Activated naive CD4-positive, alpha-beta T cell treated with anti-CD3 and anti-CD28 coated beads, Interleukin-2, amount 50 U/mL, for 72 hours (primary cell): ENCODE data around the gene INO80B. TPM values are rescaled to one million over a fixed set of nuclear protein-coding genes. Genes with fewer than 3 reads are reported as not detected.
"Not testable (repeated sequence)": the region's sequence is repeated elsewhere in the genome, so short reads cannot be mapped to it uniquely, and the experiment has no call there.

Experiments used
- ATAC-seq, 2 donors: fragments of 150-1000 bp; cut with Tn5 transposase; 2 replicates each; pipeline ENCODE4 v1.10.0; 2021; ENCODE audit warnings: mild to moderate bottlenecking in 2 of 2, moderate library complexity in 2 of 2
- DNase-seq, 2 donors: peaks; one replicate each; pipeline ENCODE4 v3.0.0; 2021 to 2022; ENCODE audit warnings: low spot score in 2 of 2
- H3K27ac Mint-ChIP-seq, 2 donors: one replicate each; pipeline ENCODE4 v1.8.0; 2022; ENCODE audit warnings: mild to moderate bottlenecking in 2 of 2, mixed read lengths in 2 of 2
- H3K36me3 Mint-ChIP-seq, 2 donors: one replicate each; pipeline ENCODE4 v1.8.0; 2022; ENCODE audit warnings: mixed read lengths in 2 of 2
- H3K9me3 Mint-ChIP-seq, 2 donors: one replicate each; pipeline ENCODE4 v1.8.0; 2022; ENCODE audit warnings: mixed read lengths in 2 of 2
- total RNA-seq, 2 donors: library from RNA; stranded (reverse); gene quantifications; one replicate each; pipeline ENCODE4 v1.2.3, GENCODE V29; 2022

Gene INO80B
- total RNA-seq, 2 donors from 2014 or later = 26.2 to 50.3 TPM

DNA sequence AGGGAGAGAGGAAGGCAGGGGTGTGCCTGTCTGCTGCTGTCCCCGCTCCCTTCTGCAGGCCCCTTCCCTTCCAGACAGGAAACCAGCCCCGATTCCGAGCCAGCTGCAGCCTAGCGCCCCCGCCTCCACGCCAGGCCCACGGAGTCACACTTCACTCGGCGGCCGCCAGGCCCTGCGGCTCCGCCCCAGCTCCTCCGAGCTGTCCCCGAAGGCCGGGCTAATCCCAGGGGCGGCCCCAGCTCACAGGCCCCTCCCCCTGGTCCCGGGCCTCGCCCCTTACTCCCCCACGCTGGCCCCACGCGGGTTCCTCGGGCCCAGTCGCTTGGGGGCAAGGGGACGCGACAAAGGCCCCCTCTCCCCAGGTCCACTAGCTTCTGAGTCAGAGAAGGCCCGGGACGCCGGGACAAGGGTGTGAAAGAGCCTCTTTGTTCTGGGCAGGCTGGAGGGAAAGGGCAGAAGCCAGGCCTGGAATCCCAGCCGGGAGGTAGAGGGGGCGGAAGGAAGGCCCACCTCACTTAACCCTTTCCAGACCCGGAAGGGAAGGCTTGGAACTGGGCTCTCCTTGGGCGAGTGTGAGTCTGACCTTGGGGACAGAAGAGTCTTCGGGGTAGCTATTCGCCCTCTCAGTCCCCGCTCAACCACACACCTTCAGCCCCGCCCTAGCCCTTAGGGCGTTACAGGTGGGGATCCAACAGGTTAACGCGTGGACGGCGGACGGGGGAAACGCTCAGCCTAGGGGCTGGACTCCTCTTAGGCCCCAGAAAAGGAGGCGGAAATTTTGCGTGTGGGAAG, 14.3 kb upstream of the INO80B start:
- peaks cover 0 to 5% of the 10 kb centered on the region in 2 donors for H3K36me3 Mint-ChIP-seq
- H3K9me3 Mint-ChIP-seq = no peaks in the 10 kb centered on the region
- H3K27ac Mint-ChIP-seq = peak overlapping the region in 1 of 2 donors; percentile 14
- ATAC-seq (peak; percentile 58 to 90), DNase-seq (peak in 1 of 2 donors; percentile 59)

DNA sequence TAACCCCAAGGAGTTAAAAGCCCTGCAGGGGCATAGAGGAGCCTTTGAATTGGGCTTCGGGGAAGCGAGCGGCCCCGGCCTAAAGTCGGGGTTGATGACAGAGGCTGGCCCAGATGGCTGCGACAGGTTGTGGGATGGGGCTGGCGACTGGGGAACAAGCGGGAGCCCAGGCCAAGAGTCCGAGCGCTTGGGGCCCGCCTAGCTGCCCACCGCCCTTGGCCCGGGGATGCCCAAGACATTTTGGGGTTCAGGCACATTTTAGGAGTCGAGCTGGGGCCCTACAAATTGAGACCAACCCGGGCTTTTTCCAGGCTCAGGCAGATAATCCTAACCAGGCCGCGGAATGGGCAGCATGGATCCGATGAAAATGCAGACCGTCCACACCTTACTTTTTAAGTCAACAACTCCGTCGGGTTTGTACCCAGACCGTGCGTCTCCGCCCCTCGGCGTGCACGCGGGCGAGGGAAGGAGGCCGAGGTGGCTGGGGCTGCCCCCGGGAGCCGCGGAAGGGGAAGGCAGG, 13.7 kb upstream of the INO80B start:
- no peak overlapping the region for H3K27ac Mint-ChIP-seq
- ATAC-seq (no peak), DNase-seq (no peak)
- H3K9me3 Mint-ChIP-seq = no peaks in the 10 kb centered on the region
- peaks cover 0 to 5% of the 10 kb centered on the region in 2 donors for H3K36me3 Mint-ChIP-seq

DNA sequence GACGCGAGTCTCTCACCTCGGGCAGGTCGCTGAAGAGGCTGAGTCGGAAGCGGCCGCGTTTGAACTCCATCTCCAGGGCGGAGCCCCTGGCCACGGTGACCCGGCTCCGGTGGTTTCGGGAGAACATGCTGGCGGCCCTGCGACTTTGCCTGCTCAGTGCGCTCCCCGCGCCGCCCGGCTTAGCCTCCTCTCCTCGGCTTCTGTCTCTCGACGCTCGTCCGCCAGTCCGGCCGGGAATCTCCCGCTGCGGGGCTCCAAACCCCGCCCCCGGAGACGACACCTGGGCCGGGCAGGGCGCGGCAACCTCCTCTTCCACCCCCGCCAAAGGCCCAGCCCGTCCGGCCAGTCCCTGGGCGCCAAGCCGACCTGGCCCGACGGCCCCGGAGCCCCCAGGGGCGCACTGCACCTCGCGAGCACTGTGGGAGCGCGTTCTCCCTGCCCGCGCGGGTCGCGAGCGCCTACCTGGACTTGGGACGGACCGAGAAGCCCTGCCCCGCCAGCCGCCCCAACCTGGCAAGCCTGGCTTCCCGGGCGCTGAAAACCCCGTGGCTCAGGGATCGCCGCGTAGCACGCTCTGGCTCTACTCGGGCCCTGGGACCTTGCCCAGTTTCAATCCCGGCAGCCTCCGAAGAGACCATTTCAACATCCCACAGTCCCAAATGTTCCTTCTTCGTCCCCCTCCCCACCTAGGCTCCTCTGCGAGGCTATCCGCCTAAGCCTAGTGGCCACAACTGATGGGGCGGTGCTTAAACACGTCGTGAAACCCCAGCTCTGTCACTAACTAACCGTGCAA, 13.0 kb upstream of the INO80B start, which contains the start of gene RTKN:
RTKN (minus strand) TSS at position 248 of the 793 bp plus-strand sequence; CDS start at position 127, 121 bp downstream.
- Mint-ChIP-seq H3K36me3 (peaks cover 0 to 5% of the 10 kb centered on the region in 2 donors), H3K27ac (peak within 1 kb of the TSS in 1 of 2 donors; percentile 14), H3K9me3 (no peaks in the 10 kb centered on the region)
- ATAC-seq (peak; percentile 47 to 86), DNase-seq (no peak)

DNA sequence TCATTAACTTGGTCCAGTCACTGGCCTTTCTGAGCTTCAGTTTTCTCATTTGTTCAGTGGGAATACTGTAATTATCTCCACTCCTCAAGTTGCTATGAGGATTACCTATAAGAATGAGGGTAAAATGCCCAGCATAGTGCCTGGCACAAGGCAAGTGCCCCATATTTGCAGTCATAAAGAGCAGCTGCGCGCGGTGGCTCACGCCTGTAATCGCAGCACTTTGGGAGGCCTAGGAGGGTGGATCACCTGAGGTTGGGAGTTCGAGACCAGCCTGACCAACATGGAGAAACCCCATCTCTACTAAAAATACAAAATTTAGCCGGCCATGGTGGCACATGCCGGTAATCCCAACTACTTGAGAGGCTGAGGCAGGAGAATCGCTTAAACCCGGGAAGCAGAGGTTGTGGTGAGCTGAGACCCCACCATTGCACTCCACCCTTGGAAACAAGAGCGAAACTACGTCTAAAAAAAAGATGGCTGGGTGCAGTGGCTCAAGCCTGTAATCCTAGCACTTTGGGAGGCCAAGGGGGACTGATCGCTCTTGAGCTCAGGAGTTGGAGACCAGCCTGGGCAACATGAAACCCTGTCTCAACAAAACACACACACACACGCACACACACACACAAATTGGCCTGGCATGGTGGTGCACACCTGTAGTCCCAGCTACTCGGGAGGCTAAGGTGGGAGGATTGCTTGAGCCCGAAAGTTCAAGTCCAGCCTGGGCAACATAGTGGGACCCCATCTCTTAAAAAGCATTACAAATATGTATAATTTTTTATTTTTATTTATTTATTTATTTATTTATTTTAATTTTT, 12.2 kb upstream of the INO80B start:
- not testable (repeated sequence) for DNase-seq, H3K36me3 Mint-ChIP-seq, ATAC-seq, H3K27ac Mint-ChIP-seq, H3K9me3 Mint-ChIP-seq

DNA sequence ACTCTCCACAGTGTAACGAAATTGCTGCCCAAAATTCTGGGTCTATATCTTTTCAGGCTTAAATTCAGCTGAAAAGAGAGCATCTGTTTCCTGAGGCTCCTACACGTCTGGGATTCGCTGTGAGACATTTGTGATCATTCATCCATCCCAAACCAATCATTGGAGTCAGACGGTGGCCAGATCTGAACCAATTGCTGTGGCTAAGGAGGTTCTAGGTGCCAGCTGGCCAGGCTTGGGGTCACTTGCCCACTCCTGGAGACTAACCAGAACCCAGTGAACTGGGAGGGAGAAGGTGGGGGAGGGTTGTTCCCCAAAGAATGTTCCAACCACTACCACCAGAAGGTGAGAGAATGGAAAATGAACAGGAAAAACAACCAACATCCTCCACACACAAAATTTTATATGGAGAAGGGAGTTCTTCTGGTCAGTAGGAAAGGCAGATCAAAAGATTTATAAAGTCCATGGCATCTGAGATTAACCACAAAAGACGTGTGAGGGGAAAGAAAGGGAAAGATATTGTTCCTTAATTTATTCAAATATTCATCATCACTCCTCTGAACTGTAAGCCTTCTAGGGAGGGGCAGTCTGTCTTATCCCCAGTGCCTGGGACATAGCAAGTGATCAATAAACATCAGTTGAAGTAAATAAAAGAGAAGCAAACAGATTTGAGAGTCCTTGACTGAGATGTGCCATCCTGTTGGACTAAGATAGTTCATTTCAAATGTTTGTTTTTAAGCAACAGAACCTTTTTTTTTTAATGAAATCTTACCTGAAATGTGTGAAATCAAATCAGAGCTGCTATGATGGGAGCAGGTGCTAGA, 10.2 kb upstream of the INO80B start:
- no peaks in the 10 kb centered on the region for H3K9me3 Mint-ChIP-seq
- no peak overlapping the region for H3K27ac Mint-ChIP-seq
- H3K36me3 Mint-ChIP-seq = peaks cover 0 to 5% of the 10 kb centered on the region in 2 donors
- DNase-seq (no peak), ATAC-seq (no peak)

DNA sequence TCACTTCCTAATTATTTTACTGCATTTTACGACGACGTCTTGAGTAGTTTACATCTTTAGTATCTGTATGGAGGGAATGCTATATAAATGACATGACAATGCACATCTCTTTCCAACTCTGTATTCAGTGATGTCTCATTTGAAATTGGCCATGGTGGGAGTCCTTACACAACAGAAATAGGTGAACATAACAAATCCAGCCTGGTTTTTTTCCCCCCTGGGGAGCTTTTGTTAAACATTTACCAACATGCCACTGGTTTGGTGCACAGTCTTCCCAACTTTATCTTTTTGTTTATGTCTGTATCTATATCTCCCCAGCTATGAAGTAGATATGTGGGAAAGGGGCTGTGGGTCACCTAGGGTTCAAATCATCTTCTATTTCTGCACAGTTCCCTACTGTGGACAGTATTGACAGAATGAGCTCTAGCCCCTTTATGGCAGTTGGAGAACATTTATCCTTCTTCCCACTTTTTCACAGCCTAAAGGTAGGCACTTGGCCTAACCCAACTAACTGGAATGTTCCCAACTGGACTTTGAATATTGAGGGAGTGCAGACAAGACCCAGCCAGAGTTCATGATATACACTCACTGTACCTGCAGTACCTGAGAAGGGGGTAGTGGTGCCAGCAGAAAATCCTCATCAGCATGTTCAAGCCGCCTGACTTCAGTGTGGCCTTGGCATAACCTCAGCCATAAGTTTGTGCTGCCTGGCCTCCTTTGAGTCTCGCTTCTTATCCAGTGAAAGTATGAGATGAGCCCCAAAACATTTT, 7.5 kb upstream of the INO80B start:
- Mint-ChIP-seq H3K36me3 (peaks cover 0 to 1% of the 10 kb centered on the region in 2 donors), H3K27ac (no peak overlapping the region), H3K9me3 (no peaks in the 10 kb centered on the region)
- ATAC-seq (no peak), DNase-seq (no peak)

DNA sequence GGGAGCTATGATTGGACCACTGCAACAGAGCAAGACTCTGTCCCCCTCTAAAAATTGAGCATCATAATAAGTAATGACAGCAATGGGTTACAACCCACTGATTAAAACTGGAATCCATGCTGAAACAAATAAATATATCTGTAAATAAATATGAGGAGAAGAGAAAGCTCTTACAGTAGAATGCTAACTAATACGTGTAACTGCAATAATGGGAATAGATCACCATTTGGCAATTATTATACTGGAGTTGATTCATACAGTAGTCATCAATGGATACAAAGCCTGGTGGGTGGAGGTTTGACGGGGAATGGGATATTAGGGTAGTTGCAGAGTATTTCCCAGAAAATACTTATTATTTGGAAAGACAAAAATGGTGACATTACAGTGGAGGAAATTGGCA, 6.1 kb upstream of the INO80B start:
- ATAC-seq (no peak), DNase-seq (no peak)
- Mint-ChIP-seq H3K36me3 (no peaks in the 10 kb centered on the region), H3K9me3 (no peaks in the 10 kb centered on the region), H3K27ac (no peak overlapping the region)

DNA sequence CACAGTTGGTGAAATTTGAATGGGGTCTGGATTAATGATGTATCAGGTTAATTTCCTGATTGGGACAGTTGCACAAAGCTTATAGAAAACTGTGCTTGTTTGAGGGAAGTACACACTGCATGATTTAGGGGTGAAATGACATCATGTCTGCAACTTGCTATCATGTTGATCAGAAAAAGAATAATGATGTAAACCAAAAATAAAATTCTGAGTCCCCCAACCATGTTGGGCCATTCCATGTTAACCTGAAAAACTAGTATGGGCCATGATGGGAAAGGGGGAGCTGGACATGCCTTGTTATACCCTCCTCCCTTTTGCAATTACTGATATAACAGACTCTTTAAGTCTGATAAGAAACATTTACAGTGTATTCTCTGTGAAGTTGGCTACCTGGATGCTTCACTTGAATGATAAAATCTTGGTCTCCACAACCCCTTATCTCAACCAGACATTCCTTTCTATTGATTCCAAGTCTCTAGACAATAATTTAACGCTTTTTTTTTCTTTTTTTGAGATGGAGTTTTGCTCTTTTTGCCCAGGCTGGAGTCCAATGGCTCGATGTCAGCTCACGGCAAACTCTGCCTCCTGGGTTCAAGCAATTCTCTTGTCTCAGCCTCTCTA, 4.2 kb upstream of the INO80B start:
- DNase-seq (no peak), ATAC-seq (no peak)
- Mint-ChIP-seq H3K36me3 (peaks cover 8 to 12% of the 10 kb centered on the region in 2 donors), H3K9me3 (no peaks in the 10 kb centered on the region), H3K27ac (no peak overlapping the region)

DNA sequence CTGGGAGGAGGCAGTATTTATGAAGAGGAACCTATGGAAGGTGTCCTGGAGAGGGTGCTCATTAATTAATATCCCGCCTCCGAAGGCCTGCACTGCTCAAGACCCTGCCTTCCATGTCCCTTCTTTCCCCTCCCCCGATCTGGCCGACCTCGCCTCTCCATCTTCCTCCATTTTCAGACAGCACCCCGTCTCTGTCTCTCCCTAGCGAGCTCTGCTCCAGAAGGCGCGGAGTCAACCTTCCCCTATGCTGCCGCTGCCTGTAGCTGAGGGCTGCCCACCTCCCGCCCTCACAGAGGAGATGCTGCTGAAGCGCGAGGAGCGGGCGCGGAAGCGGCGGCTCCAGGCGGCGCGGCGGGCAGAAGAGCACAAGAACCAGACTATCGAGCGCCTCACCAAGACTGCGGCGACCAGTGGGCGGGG, 2.3 kb downstream of the INO80B start:
- no peak for ATAC-seq
- no peak for DNase-seq
- H3K9me3 Mint-ChIP-seq = no peaks in the 10 kb centered on the region
- peak overlapping the region; percentile 94 to 95 for H3K27ac Mint-ChIP-seq
- H3K36me3 Mint-ChIP-seq = peaks cover 23 to 33% of the 10 kb centered on the region in 2 donors

DNA sequence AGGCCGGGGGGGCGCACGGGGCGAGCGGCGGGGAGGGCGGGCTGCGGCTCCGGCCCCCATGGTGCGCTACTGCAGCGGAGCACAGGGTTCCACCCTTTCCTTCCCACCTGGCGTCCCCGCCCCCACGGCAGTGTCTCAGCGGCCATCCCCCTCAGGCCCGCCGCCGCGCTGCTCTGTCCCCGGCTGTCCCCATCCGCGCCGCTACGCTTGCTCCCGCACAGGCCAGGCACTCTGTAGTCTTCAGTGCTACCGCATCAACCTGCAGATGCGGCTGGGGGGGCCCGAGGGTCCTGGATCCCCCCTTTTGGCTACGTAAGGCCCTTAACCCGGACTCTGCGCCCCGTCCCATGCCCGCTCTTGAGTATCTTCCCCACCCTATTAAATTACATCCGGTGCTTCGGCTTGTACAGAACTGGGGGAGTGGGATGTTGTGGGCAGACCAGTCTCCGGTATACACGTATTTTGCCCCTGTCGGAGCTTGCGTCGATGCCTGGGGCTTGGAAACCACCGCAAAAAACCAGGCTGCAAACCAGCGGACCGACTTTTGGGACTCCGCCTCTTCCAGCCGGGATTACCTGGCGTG, 2.8 kb downstream of the INO80B start:
- ATAC-seq = peak; percentile 19 to 51
- H3K36me3 Mint-ChIP-seq = peaks cover 23 to 33% of the 10 kb centered on the region in 2 donors
- peak overlapping the region; percentile 95 to 99 for H3K27ac Mint-ChIP-seq
- peak; percentile 79 to 81 for DNase-seq
- H3K9me3 Mint-ChIP-seq = no peaks in the 10 kb centered on the region

DNA sequence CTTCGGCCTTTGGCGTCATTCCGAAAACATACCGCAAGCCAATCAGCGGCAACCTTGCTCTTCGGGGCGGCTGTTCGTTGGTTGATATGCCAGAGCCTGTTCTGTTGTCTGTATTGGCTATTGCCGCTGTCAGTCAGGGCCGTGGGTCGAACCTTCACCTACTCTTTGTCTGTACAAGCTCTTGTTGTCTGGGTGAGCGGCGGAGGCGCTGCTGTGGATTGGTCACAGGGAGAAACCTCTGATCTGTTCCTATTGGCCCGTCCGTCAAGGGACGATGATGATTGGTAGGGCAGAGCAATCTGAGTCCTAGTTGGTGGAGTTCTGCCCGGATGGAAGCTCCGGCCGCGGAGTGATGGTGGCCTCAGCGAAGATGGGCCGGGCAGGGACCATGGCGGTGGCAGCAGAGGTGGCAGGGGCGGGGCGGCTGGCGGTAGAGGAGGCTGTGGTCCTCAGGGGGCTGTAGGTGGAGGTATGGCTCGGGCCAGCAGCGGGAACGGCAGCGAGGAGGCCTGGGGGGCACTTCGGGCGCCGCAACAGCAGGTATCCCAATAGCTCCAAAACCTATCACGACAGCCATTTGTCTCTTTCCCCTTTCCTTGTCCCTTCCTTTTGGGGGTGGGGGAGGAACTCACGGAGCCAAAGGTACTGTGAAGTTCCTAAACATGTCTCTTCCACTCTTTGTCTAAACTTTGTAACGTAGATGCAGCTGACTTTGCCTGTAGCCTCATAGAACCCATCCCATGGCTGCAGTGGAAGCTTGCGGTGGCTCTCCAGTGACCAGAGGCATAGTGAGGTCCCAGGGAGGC, 3.4 kb downstream of the INO80B start, which contains the start of gene WBP1:
WBP1 (plus strand) TSS at position 307 of the 806 bp plus-strand sequence; CDS start at position 472, 165 bp downstream.
- peaks cover 23 to 33% of the 10 kb centered on the region in 2 donors for H3K36me3 Mint-ChIP-seq
- H3K9me3 Mint-ChIP-seq = no peaks in the 10 kb centered on the region
- ATAC-seq (peak; percentile 87 to 88), DNase-seq (peak; percentile 97 to 100)
- peak within 1 kb of the TSS; percentile 95 to 99 for H3K27ac Mint-ChIP-seq

DNA sequence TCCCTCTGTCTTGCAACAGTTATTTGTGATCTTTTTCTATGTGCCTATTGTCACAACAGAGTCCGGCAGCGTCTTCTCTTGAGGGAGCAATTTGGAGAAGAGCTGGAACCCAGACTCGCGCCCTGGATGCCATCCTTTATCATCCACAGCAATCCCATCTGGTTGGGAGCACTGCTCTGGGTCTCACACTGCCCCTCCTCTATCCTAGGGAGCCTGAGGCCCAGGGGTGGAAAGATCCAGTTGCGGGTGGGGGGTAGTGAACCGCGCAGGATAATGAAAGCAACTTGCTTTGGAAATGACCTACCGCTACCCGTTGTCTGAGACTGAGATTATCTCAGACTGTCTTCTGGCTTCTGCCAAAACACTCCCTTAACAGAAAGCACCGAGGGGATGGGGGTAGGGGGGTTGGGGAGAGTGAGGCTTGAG, 4.1 kb downstream of the INO80B start:
- DNase-seq (no peak), ATAC-seq (no peak)
- H3K27ac Mint-ChIP-seq = peak overlapping the region; percentile 95 to 99
- H3K9me3 Mint-ChIP-seq = no peaks in the 10 kb centered on the region
- peaks cover 23 to 33% of the 10 kb centered on the region in 2 donors for H3K36me3 Mint-ChIP-seq

DNA sequence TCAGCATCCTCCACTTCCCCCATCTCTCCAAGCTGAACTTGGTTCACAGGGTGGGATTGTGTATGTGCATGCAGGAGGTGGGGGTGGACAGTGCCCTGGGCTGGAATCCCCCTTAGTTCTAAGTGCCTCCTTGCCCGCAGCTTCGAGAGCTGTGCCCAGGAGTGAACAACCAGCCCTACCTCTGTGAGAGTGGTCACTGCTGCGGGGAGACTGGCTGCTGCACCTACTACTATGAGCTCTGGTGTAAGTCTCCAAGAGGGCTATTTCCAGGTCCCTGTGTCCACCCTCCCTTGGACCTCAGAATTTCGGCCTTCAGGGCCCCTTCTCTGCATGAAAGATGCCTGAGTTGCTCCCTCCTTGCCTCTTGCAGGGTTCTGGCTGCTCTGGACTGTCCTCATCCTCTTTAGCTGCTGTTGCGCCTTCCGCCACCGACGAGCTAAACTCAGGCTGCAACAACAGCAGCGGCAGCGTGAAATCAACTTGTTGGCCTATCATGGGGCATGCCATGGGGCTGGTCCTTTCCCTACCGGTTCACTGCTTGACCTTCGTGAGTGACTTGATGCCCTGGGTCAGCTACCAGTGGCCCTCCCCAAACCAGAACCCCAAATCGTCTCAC, 4.7 kb downstream of the INO80B start:
- Mint-ChIP-seq H3K36me3 (peaks cover 23 to 29% of the 10 kb centered on the region in 2 donors), H3K27ac (peak overlapping the region; percentile 31 to 95)
- not testable (repeated sequence) for ATAC-seq, DNase-seq, H3K9me3 Mint-ChIP-seq
